ENCODE measurements around the gene FBXW5. TPM values are rescaled to one million over a fixed set of nuclear protein-coding genes. Genes with fewer than 3 reads are reported as not detected.

FBXW5 gene
- polyA plus RNA-seq, 3 donors: 85.3 to 117 (median 92.7) TPM

- TF ChIP-seq, protein P1, sequence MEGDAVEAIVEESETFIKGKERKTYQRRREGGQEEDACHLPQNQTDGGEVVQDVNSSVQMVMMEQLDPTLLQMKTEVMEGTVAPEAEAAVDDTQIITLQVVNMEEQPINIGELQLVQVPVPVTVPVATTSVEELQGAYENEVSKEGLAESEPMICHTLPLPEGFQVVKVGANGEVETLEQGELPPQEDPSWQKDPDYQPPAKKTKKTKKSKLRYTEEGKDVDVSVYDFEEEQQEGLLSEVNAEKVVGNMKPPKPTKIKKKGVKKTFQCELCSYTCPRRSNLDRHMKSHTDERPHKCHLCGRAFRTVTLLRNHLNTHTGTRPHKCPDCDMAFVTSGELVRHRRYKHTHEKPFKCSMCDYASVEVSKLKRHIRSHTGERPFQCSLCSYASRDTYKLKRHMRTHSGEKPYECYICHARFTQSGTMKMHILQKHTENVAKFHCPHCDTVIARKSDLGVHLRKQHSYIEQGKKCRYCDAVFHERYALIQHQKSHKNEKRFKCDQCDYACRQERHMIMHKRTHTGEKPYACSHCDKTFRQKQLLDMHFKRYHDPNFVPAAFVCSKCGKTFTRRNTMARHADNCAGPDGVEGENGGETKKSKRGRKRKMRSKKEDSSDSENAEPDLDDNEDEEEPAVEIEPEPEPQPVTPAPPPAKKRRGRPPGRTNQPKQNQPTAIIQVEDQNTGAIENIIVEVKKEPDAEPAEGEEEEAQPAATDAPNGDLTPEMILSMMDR (IDR thresholded peaks at IDR 0.05): no peak
Observed at GRCh38 chr9:136910901-136911245, 33.7 kb downstream of the FBXW5 start.

DNA sequence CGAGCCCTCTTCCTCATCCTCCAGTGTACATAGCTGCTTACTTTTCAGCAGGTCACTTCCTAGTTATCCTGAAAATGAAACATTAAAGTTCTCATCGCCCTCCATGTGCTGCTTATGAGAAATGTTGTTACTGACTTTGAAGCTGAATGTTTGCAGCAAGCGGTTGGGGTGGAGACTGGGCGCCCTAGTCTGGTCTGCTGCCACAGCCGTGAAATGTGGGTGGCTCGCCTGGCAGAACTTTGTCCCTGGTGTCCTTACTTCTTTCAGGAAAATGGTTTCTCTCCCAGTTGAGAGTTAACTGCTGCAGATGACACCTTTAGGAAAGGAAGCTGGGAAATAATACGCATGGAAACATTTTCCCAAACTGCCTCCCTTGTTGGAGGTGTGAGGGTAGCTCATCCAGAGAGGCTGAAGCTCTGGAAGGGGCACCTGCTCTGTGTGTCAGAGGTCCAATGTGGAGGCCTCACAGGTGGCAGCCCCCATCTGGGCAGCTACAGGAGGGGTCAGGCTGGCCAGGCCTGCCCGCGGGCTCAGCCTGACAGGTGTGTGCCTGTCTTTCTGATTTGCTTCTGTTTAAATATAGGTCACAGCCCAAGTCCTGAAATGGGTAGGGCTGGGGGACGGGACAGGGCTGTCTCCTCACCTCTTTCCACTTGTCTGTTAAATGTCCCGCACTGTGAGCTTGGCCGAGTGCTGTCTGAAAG is 34.2 kb downstream of the FBXW5 start:
- H3K27ac Mint-ChIP-seq: peak overlapping the region in 2 of 7 donors; percentile 45 to 46
- 97% methylated on average over 8 of the region's 12 CpGs for WGBS (ENCODE audit: insufficient coverage)
- H3K27me3 ChIP-seq (ENCODE audit: control insufficient read depth in 2 of 2, insufficient read depth in 2 of 2, low read length in 2 of 2): no peaks in the 10 kb centered on the region
- TF ChIP-seq, protein P1 (IDR thresholded peaks at IDR 0.05): no peak
- H3K9me3 ChIP-seq (replicated peaks in 1 of 2; ENCODE audit: control insufficient read depth in 1 of 2, insufficient read depth in 1 of 2, low read length in 2 of 2): no peaks in the 10 kb centered on the region
- peaks cover 52 to 86% of the 10 kb centered on the region in 2 donors for H3K36me3 Mint-ChIP-seq
- H3K4me1 Mint-ChIP-seq: no peaks in the 10 kb centered on the region
- no peaks in the 10 kb centered on the region for H4K20me1 ChIP-seq (ENCODE audit: insufficient read depth, low read length)
- no peaks in the 10 kb centered on the region for H3K27me3 Mint-ChIP-seq (ENCODE audit: low read depth in 3 of 3)
- no peaks in the 10 kb centered on the region for H3K79me2 ChIP-seq (ENCODE audit: insufficient read depth, low read length)
- no peak overlapping the region for H3K4me3 Mint-ChIP-seq
- no peak overlapping the region for H3K27ac ChIP-seq (ENCODE audit: low read depth in 1 of 2, low read length in 2 of 2)
- no peak overlapping the region for H3K4me2 ChIP-seq (replicated peaks; ENCODE audit: extremely low read depth, low read length, poor library complexity, severe bottlenecking)
- DNase-seq: no peak
- H3K4me1 ChIP-seq (ENCODE audit: control insufficient read depth in 1 of 2, insufficient read depth in 2 of 2, low read length in 2 of 2): no peaks in the 10 kb centered on the region
- H3K9me3 Mint-ChIP-seq: peaks cover 0 to 2% (median 0%) of the 10 kb centered on the region in 7 donors
- no peak overlapping the region for H3K4me3 ChIP-seq (replicated peaks in 1 of 3; ENCODE audit: low read depth in 2 of 3, low read length in 3 of 3)
- no peak overlapping the region for H3K9ac ChIP-seq (ENCODE audit: insufficient read depth, low read length, poor library complexity, severe bottlenecking)
- intact Hi-C loops (cut with micrococcal nuclease): no loop called here
- peaks cover 50 to 75% of the 10 kb centered on the region in 2 donors for H3K36me3 ChIP-seq (replicated peaks in 1 of 2; ENCODE audit: control insufficient read depth in 1 of 2, insufficient read depth in 2 of 2, low read length in 2 of 2)
- H2AFZ ChIP-seq (ENCODE audit: insufficient read depth, low read depth, low read length, poor library complexity, severe bottlenecking): no peak overlapping the region

More at GRCh38 chr9:136910901-136911245, 33.7 kb downstream of the FBXW5 start:
- Histone ChIP-seq H3K79me2 (ENCODE audit: insufficient read depth, low read length) (no peaks in the 10 kb centered on the region), H3K4me1 (ENCODE audit: control insufficient read depth in 1 of 2, insufficient read depth in 2 of 2, low read length in 2 of 2) (no peaks in the 10 kb centered on the region), H3K36me3 (replicated peaks in 1 of 2; ENCODE audit: control insufficient read depth in 1 of 2, insufficient read depth in 2 of 2, low read length in 2 of 2) (peaks cover 55 to 77% of the 10 kb centered on the region in 2 donors), H3K4me3 (replicated peaks in 1 of 3; ENCODE audit: low read depth in 2 of 3, low read length in 3 of 3) (no peak overlapping the region), H4K20me1 (ENCODE audit: insufficient read depth, low read length) (no peaks in the 10 kb centered on the region), H3K27me3 (ENCODE audit: control insufficient read depth in 2 of 2, insufficient read depth in 2 of 2, low read length in 2 of 2) (no peaks in the 10 kb centered on the region), H3K27ac (ENCODE audit: low read depth in 1 of 2, low read length in 2 of 2) (no peak overlapping the region), H3K4me2 (replicated peaks; ENCODE audit: extremely low read depth, low read length, poor library complexity, severe bottlenecking) (no peak overlapping the region), H3K9ac (ENCODE audit: insufficient read depth, low read length, poor library complexity, severe bottlenecking) (no peak overlapping the region), H2AFZ (ENCODE audit: insufficient read depth, low read depth, low read length, poor library complexity, severe bottlenecking) (no peak overlapping the region), H3K9me3 (replicated peaks in 1 of 2; ENCODE audit: control insufficient read depth in 1 of 2, insufficient read depth in 1 of 2, low read length in 2 of 2) (no peaks in the 10 kb centered on the region)
- peak overlapping the region in 1 of 7 donors; percentile 32 for H3K27ac Mint-ChIP-seq
- peaks cover 0 to 2% (median 0%) of the 10 kb centered on the region in 7 donors for H3K9me3 Mint-ChIP-seq
- H3K27me3 Mint-ChIP-seq (ENCODE audit: low read depth in 3 of 3): no peaks in the 10 kb centered on the region
- no peak overlapping the region for H3K4me3 Mint-ChIP-seq
- no peak for DNase-seq
- H3K4me1 Mint-ChIP-seq: no peaks in the 10 kb centered on the region
- H3K36me3 Mint-ChIP-seq: peaks cover 54 to 86% of the 10 kb centered on the region in 2 donors
- 82% methylated on average over 9 of the region's 12 CpGs for WGBS (ENCODE audit: insufficient coverage)
- intact Hi-C loops (cut with micrococcal nuclease): no loop called here
